NCI-H2107 treated with DMSO at 0.1 percent for 48 hours (cell line): Measurements from ENCODE around the gene UNC13B.
A peak's percentile ranks its signal among the peaks of the same experiment; 100 is the strongest.
"Not testable (repeated sequence)": the region's sequence is repeated elsewhere in the genome, so short reads cannot be mapped to it uniquely, and the experiment has no call there.

ENCODE experiments used
- DNase-seq: peaks from one replicate; lab custom pipeline; 2025; ENCODE audit not compliant: unreplicated experiment; lab: John Stamatoyannopoulos, UW

Gene UNC13B

DNA sequence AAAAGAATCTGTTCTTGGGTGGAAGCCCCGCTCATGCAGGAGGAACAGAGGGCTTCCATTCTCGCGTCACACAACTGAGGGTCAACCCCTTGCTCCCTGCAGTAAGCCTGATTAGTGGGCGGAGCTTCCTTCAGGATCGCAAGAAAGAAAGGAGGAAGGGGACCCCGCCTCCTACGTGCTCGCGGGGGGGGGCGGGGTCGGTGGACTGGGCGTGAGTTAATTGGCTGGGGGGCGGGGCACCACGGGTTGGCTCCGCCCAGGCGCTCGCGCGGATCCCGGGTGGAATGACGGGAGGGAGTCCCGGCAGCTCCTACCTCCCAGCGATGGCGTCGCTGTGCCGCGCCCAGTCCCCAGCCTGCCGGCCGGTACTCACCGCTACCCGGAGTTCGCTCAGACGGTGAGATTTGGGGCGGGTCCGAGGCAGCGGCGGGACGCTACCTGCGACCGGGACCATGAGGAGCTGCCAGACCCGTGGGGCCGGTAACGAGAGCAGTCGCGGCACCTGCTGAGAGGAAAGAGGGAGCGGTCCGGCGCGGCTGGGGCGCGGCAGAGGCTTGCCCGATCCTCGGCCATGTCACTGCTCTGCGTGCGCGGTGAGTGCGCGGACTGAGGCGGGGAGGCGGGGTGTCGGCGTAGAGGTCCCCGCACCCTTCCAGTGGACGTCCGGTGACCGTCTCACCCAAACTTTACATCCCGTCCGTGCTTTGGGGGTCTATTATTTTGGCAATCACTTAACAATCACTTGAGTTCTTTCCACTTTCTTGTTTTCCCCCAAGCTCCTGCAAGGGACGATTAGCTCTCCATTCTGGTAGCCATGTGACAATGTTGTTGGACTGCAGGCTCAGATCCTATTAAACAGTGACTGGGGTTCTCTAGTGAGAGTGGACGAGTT, at the start of gene UNC13B:
Gene UNC13B, plus strand, starts transcription at position 297 of the 892 bp plus-strand sequence. Its CDS starts 275 bp downstream, at position 572.
- DNase-seq, result peak; percentile 71

DNA sequence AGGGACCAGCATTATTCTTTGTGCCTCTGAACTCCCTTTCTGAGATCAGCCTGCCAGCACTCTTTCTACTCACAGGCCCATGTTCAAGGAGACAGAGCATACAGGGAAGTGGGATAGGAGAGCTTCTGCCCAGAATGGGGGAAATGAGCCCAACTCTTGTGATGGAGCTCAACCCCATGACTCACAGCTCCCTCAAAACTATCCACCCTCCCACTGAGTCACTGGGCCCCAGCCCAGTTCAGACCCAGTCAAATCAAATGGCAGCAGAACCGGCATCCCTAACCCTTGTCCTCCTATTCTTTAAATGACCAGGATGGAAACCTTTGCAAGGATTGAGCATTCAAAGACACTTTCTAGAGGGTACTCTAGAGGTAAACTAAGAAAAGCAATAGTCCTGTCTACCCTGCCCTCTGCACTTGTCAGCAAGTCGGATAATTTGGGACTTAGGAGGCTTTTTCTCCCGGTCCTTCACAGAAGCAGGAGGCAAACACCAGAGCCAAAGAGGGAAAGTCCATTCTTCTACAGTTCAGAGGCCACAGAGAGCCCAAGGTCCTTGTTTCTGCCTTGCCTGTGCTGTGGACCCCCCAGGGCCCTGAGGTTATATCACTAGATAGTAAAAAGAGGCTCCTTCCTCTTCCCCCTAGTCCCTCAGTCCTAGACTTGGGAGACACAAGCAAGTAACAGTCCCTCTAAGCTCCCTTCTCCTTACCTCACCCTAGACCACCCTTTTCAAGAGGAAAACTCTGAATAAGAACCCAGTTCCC, 49.4 kb upstream of the UNC13B start:
- DNase-seq, result no peak

DNA sequence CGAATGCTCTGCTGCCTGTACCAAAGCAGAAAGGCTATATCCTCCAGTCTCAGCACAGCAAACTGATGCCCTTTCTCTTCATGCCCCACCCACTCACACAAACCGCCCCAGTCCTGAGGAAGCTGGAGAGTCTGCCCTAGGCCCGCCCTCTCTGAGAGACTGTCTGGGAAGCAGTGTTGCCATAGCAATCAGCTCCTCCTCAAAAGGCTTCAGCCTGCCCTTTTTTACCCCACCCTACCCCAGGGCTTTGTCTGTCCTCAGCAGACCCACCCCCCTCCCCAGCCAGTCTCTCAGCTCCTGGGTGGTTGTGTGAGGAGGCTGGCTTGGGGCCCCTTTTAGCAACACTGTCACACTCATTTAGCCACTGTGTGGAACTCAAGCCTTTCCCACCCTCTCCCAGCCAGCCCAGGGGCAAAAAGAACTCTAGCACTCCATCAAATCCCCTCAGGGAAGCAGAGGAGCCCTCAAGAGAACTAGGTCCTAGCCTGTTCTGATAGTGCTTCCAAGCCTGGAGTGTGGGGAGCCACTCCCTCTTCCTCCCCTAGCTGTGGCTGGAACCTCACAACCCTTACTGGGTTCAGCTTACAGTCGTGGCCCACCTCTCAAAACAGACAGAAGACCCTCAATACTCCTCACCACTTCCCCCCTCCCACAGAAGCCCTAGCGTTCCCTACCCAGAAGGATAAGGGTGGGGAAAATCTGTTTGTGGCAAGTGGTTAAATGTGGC, 47.5 kb upstream of the UNC13B start:
- peak; percentile 28 for DNase-seq

DNA sequence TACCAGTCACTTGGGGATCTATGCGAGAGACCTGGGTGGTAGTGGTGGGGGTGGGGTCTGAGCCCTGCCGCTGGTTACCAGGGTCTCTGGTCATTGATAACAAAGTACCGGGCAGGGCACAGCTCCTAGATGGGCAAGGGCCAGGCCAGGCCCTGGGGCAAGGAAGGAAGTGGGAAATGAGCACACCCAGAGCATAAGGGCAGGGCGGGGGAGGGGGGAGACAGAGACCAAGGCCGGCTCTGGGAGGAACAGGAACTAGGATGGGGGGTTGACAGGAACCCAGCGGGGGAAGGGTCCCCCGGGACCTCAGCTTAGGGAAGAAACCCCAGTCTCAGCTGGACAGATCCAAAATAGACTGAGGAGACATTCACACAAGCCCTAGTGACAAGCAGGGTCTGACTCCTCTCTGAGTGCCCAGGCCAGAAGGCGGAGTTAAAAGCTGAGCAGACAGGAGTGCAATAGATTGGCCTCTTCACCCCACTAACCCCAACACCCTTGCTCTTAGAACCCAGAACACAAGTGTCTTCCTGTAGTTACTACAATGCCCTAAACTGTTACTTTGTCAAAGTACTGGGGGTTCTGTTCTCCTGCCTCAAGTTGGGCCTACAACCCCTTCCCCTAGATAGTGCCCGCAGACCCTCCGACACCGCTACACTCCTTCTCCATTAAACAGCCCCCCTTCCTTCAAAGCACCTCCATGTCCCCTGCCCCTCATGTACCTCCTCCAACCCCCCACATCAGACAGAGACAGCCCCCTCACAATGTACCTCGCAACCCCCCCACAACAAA, 46.8 kb upstream of the UNC13B start:
- no peak for DNase-seq

DNA sequence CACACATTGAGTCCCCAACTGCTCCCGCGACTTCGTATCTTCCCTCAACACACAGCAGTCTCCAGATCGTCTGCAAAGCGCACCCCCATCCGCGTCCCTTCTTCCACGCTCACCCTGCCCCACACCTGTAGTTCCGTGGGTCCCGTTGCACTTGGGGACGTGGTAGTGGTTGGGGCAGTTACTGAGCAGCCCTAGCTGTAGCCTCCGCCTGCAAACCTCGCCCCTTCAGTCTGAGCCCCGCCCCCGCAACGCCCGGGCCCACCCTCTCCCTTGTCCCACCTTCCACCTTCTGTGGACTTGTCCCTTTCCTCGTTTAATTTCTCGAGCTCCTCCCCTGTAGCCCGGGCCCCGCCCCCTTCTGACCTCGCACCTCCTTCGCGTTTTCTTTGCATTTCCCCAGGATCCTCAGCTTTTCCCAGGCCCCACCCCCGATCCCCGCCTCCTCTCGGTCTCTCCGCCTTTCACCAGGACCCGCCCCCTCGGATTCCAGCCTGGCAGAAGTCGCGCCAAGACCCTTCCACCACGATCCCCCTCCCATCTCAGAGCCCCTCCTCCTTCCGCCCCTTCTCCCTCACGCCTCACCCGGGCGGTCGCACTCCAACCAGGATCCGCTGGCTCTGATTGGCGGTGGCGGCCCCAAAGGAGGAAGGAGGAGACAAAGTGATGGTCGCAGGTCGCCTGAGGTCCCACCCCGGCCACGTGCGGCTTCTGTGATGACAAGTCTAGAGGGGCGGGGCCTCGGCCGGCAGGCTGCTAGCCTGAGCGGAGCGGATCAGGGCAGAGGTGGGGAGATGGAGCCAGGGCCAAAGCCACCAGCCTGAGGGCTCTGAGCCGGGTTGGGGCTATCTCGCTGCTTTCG, 45.9 kb upstream of the UNC13B start, which contains the start of gene ATOSB:
Gene ATOSB, minus strand, starts transcription at position 183 of the 859 bp plus-strand sequence. CDS start 7,588 bp downstream, outside the sequence.
- peak; percentile 73 for DNase-seq

DNA sequence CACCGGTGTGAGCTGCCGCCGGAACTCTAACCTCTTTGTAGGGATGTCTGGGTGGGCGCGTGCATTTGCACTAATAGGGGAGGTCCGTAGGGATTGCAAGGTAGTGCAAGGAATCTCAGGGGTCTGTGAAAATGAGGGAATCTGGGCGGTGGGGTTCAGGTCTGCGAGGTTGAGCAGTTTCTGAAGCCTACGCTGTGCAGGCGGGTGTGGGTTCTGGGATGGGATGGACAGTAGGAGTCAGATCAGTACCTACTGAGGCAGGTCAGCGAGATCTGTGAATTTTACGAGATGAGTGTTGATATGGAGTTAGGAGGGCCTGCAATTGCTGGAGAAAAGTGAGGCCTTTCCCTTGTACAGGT, 45.3 kb upstream of the UNC13B start:
- no peak for DNase-seq

DNA sequence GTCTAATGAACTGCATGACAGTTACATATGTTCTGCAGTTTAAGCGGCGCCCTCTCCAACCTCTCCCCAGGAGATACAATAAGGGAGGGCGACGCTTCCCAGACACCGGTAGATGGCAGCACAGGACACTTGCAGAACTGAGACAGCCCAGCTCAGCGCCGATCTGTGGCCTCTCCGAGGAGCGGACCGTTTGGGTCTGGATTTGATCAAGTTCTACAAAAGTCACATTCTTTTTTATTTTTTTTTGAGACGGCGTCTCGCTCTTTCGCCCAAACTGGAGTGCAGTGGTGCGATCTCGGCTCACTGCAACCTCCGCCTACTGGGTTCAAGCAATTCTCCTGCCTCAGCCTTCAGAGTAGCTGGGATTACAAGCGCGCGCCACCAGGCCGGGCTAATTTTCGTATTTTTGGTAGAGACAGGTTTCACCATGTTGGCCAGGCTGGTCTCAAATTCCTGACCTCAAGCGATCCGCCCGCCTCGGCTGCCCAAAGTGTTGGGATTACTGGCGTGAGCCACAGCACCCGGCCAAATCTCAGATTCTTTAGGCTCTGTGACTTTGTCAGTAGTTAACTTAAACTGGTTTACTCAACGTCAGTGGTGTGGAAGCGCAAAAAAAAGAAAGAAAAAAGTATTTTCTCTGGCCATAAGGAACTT, 44.8 kb upstream of the UNC13B start:
- peak; percentile 92 for DNase-seq

DNA sequence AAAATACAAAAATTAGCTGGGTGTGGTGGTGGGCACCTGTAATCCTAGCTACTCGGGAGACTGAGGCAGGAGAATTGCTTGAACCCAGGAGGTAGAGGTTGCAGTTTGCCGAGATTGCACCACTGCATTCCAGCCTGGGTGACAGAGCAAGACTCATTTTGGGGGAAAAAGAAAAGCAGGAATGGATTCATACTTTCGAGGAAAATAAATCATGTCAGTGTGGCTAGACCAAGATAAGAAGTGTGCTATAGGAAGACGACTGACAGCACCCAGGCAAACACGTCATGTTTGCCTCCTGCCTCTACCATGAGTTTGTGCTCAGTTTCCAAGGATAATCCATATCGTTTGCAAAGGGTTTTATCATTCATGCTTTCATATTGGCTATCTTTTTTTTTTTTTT, 26.9 kb upstream of the UNC13B start:
- DNase-seq, result no peak

DNA sequence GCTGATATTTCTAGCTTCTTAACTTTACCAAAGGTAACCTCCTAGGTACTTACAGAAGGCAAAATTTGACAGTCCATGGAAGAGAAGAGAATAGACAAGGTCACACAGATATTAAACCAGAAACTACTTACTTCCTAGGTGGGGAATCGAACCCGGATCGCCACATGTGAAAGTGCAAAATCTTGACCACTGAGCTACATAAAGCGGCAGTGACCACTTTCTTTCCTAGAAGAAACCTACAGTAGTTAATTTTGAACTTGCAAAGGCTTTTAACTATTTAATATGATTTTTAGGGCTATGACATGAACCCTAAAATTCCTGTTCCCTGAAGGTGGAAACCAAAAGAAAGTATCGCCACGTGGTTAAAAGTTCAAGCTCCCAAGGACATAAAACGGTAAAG, 25.8 kb upstream of the UNC13B start:
- DNase-seq, result no peak

DNA sequence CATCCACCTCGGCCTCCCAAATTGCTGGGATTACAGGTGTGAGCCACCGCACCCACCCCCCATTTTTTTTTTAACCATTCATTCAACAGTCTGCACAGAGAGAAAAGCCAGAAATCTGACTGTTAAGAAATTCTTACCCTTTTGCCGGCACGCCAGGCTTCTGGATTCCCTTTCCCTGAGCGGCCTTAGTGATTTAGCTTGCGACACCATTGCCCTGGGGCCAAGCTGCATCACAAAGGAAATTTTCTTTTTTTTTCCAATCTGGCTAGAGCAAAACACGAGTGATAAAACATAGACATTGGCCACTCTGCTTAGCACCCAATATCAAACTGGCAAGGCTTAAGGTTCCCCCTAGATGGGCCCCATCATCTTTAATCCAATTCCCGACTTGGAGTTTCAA, 24.9 kb upstream of the UNC13B start:
- no peak for DNase-seq

DNA sequence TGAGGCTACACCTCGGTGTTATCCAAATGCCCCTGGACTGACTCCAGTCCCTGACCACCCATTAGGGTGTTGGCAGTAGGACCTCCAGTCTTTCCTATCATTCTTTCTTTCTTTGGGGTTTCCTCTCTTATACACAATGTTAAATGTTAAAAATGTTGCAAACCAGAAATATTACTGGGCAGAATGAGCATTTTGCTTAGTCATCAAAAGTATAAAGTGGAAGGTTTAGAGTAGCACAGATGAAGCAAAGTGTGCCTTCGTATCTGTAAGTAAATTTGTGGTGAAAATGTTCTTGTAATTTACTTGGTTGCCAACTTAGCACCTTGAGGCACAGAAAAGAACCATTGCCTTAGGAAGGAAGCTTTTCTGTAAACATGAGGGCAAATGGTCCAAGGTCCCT, 21.7 kb upstream of the UNC13B start:
- no peak for DNase-seq

DNA sequence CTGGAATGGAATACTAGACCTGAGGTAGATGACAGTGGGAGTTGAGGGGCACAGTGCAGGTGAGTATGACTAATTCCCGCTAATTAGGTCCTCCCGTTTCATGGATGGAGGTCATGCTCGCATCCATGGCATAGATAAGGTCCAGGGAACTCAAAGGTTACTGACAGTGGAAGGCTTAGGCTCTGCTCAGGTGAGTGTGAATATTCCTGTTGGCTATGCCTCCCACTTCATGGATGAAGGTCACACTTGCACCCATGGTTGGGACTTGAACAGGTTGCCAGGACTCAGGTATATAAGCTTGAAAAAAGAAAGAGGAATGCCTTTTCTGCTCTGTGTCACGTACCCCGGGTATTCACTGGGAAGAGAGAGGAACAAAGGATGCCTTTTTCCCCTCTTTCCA, 19.8 kb upstream of the UNC13B start:
- DNase-seq, result no peak

DNA sequence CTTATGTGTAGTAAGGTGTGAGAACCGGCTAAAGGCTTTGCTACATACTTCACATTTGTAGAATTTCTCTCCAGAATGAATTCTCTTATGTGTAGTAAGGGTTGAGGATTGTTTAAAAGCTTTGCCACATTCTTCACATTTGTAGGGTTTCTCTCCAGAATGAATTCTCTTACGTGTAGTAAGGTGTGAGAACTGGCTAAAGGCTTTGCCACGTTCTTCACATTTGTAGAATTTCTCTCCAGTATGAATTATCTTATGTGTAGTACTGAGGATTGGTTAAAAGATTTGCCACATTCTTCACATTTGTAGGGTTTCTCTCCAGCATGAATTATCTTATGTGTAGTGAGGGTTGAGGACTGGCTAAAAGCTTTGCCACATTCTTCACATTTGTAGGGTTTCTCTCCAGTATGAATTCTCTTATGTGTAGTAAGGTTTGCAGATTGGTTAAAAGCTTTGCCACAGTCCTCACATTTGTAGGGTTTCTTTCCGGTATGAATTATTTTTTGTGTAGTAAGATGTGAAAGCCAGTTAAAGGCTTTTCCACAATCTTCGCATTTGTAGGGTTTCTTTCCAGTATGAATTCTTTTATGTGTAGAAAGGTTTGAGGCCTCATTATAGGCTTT, 13.8 kb upstream of the UNC13B start:
- DNase-seq, result not testable (repeated sequence)

DNA sequence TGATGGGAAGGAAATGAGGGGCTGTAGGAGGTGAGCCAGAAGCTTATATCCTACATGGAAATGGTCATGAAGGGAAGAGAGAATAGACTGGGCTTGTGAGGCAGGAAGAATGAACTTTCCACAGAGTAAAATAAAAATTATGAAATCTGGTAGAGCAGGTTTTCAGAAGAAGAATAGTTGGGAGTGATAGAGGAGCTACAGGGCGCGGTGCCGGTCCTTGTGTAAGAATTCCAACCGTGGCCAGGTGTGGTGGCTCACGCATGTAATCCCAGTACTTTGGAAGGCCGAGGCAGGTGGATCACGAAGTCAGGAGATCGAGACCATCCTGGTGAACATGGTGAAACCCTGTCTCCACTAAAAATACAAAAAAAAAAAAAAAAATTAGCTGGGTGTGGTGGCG, 8.9 kb upstream of the UNC13B start:
- DNase-seq, result no peak

DNA sequence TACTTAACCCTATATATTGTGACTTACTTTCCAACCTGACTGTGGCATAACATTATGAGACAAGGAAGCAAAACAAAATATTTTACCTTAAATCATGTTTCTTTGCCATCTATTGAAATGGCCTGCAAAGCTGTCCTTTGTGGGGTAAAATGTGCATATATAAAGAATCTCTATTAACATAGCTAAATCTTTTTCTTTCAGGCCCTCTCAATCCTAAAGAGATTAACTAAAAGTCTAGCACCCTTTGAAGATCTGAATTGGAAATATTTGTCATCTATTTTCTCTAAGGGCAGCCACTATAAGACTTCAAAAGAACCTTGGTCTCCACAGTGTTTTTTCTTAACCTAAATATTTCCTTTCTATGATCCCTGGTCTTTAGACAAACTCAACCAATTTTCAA, 5.0 kb upstream of the UNC13B start:
- DNase-seq, result no peak

DNA sequence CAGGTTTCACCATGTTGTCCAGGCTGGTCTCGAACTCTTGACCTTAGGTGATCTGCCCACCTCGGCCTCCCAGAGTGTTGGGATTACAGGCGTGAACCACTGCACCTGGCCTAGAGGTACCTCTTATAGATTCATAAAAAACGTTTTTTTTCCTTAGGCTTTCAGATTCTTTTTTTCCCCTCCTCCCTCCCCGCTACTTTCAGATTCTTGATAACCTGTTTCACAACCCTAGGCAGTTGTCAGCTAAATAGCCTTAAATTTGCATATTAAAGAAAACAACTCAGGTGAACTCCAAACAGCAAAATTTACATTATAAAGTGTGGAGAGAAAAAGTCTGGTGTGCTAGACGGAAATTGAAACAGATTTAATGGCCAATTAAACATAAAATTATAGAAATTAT, 4.0 kb upstream of the UNC13B start:
- DNase-seq, result not testable (repeated sequence)

DNA sequence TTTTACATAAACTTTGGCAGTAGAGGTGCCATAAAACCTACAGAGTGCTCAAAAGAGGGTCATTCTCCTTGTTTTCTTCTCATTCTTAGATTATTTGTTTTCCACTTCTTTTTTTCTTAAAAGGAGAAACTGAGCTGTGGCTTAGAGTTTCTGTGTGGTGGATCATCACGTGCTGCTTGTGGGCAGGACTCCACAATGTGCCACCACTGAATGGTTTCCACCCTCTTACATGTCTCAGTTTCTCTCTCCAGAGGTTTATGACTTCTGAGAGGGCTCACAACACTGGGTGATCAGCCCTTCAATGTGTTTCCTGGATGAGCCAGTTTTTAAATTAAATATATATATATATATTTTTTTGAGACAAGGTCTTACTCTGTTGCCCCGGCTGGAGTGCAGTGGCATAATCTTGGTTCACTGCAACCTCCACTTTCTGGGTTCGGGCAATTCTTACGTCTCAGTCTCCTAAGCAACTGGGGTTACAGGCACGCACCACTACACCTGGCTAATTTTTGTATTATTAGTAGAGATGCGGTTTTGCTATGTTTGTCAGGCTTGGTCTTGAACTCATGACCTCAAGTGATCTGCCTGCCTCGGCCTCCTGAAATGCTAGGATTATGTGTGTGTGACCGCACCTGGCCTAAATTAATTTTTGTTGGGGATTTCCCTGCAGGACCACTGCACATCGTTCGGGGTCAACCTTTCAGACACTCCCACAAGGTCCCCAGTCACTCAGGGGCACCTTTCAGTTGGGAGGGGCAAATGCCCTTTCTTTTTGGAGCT, 3.1 kb upstream of the UNC13B start:
- no peak for DNase-seq
